ENCODE results near the gene SERTAD1.

Gene SERTAD1

GRCh38 chr19:40392123-40392522 is 33.7 kb downstream of the SERTAD1 start:
- no peak for TF ChIP-seq CTCF (conservative IDR thresholded peaks at IDR 0.05; ENCODE audit: low read depth, low read length)
- DNase-seq (ENCODE audit: low read depth) = no peak
- no peak overlapping the region for H3K4me3 ChIP-seq (ENCODE audit: low read depth, low read length)

GRCh38 chr19:40390084-40390742 is 35.6 kb downstream of the SERTAD1 start, which contains the start of gene HIPK4:
Gene HIPK4, minus strand, starts transcription at chr19:40390181. Its CDS starts 279 bp downstream, at chr19:40389902.
- no peak within 1 kb of the TSS for H3K4me3 ChIP-seq (ENCODE audit: low read depth, low read length)
- DNase-seq (ENCODE audit: low read depth) = no peak
- no peak for TF ChIP-seq CTCF (conservative IDR thresholded peaks at IDR 0.05; ENCODE audit: low read depth, low read length)

- H3K4me3 ChIP-seq (ENCODE audit: low read depth, low read length) = no peak overlapping the region
- TF ChIP-seq CTCF (conservative IDR thresholded peaks at IDR 0.05; ENCODE audit: low read depth, low read length) = no peak
- DNase-seq (ENCODE audit: low read depth) = no peak
Observed at GRCh38 chr19:40389404-40390083, 36.2 kb downstream of the SERTAD1 start.

GRCh38 chr19:40388481-40388880 is 37.3 kb downstream of the SERTAD1 start:
- no peak overlapping the region for H3K4me3 ChIP-seq (ENCODE audit: low read depth, low read length)
- no peak for TF ChIP-seq CTCF (conservative IDR thresholded peaks at IDR 0.05; ENCODE audit: low read depth, low read length)
- DNase-seq (ENCODE audit: low read depth) = no peak

- no peak overlapping the region for H3K4me3 ChIP-seq (ENCODE audit: low read depth, low read length)
- no peak for TF ChIP-seq CTCF (conservative IDR thresholded peaks at IDR 0.05; ENCODE audit: low read depth, low read length)
- DNase-seq (ENCODE audit: low read depth) = no peak
Observed at GRCh38 chr19:40387155-40387554, 38.6 kb downstream of the SERTAD1 start.

GRCh38 chr19:40383668-40384248 is 42.0 kb downstream of the SERTAD1 start:
- no peak for TF ChIP-seq CTCF (conservative IDR thresholded peaks at IDR 0.05; ENCODE audit: low read depth, low read length)
- H3K4me3 ChIP-seq (ENCODE audit: low read depth, low read length) = no peak overlapping the region
- no peak for DNase-seq (ENCODE audit: low read depth)

All from choroid plexus epithelial cell (primary cell).